HepG2 (cell line): ENCODE data around the gene PNLDC1. TPM values are rescaled to one million over a fixed set of nuclear protein-coding genes. Genes with fewer than 3 reads are reported as not detected.

Source experiments
- BCL6 ChIP-seq: IDR thresholded peaks from 2 replicates; pipeline ENCODE4 v1.6.1; 2016; ENCODE audit warnings: missing genetic modification reagents, missing compliant biosample characterization
- BRD4 ChIP-seq: sonication (generic); formaldehyde crosslinking; IDR thresholded peaks from 2 replicates; pipeline ENCODE4 v1.4.0; 2020; ENCODE audit warnings: missing genetic modification reagents
- CREB1 ChIP-seq, 2 experiments: fragments of 450-650 bp in 1 of 2; IDR thresholded peaks; 2 replicates each; pipeline ENCODE4 v1.6.1; 2016 to 2017; ENCODE audit warnings: control low read depth in 1 of 2, mild to moderate bottlenecking in 1 of 2, missing compliant biosample characterization in 1 of 2, missing genetic modification characterization in 1 of 2
- MYC ChIP-seq: sonication (generic); formaldehyde crosslinking; IDR thresholded peaks from 2 replicates; pipeline ENCODE4 v1.9.0; 2021; ENCODE audit warnings: missing genetic modification reagents, borderline replicate concordance
- NONO ChIP-seq, 2 experiments: fragments of 450-650 bp in 1 of 2; sonication (generic) in 1 of 2; formaldehyde crosslinking in 1 of 2; IDR thresholded peaks in 1 of 2; conservative IDR thresholded peaks in 1 of 2; 2 replicates each; pipeline versions ENCODE4 v1.6.1 to v1.8.0; 2017 to 2022; ENCODE audit warnings: mild to moderate bottlenecking in 1 of 2, missing genetic modification reagents in 1 of 2, moderate library complexity in 1 of 2
- PHF21A ChIP-seq: sonication (generic); formaldehyde crosslinking; IDR thresholded peaks from 2 replicates; pipeline ENCODE4 v1.5.0; 2020; ENCODE audit warnings: mild to moderate bottlenecking, missing genetic modification reagents
- SKI ChIP-seq: fragments of 450-650 bp; IDR thresholded peaks from one replicate; pipeline ENCODE4 v1.6.1; 2018; ENCODE audit warnings: mild to moderate bottlenecking; ENCODE audit not compliant: partially characterized antibody
- SOX6 ChIP-seq, 2 experiments: fragments of 450-650 bp in 1 of 2; sonication (generic) in 1 of 2; formaldehyde crosslinking in 1 of 2; IDR thresholded peaks; 2 replicates each; pipeline versions ENCODE4 v1.4.0 to v1.6.1; 2017 to 2020; ENCODE audit warnings: antibody characterized with exemption in 1 of 2, mild to moderate bottlenecking in 1 of 2, missing genetic modification reagents in 1 of 2
- SP5 ChIP-seq: IDR thresholded peaks from 2 replicates; pipeline ENCODE4 v1.6.1; 2016; ENCODE audit warnings: low read depth, borderline replicate concordance
- STAT5B ChIP-seq: sonication (generic); formaldehyde crosslinking; IDR thresholded peaks from 2 replicates; pipeline ENCODE4 v1.4.0; 2020; ENCODE audit warnings: missing genetic modification reagents
- TARDBP ChIP-seq: sonication (generic); formaldehyde crosslinking; IDR thresholded peaks from 2 replicates; pipeline ENCODE4 v1.8.0; 2022; ENCODE audit warnings: mild to moderate bottlenecking, missing genetic modification reagents
- ZKSCAN1 ChIP-seq: fragments of 150-350 bp; IDR thresholded peaks from 2 replicates; pipeline ENCODE4 v1.6.1; 2014; ENCODE audit warnings: low read length
- ZNF232 ChIP-seq: sonication (generic); formaldehyde crosslinking; IDR thresholded peaks from 2 replicates; pipeline ENCODE4 v1.4.0; 2020; ENCODE audit warnings: missing genetic modification reagents, borderline replicate concordance
- ZNF292 ChIP-seq: sonication (generic); formaldehyde crosslinking; IDR thresholded peaks from 2 replicates; pipeline ENCODE4 v1.8.1; 2022; ENCODE audit warnings: mild to moderate bottlenecking, low read depth, missing genetic modification reagents, borderline replicate concordance
- polyA plus RNA-seq, 8 experiments: library from polyadenylated mRNA; depleted of rRNA in 3 of 8; stranded (reverse) in 7 of 8; unstranded in 1 of 8; fragments of >200 nt; fragmentation: Illumina TruSeq in 4 of 8; extraction: Trizol in 4 of 8; gene quantifications; 2 replicates each; pipeline versions ENCODE4 v1.2.1 to v1.2.3, GENCODE V29; 2011 to 2016; ENCODE audit warnings: low read depth in 4 of 8, missing spikeins in 1 of 8, mixed read lengths in 1 of 8; ENCODE audit not compliant: insufficient read depth in 1 of 8
- total RNA-seq, 5 experiments: library from RNA; depleted of rRNA; stranded (reverse); fragments of >200 nt; fragmentation: Illumina TruSeq; extraction: Trizol; gene quantifications; 2 replicates each; pipeline ENCODE4 v1.2.3, GENCODE V29; 2016; ENCODE audit warnings: low read depth in 1 of 5
- TF ChIP-seq, protein P1 (sequence below): sonication (generic); formaldehyde crosslinking; IDR thresholded peaks from 2 replicates; pipeline ENCODE4 v1.4.0; 2020; ENCODE audit warnings: missing genetic modification reagents, borderline replicate concordance
- TF ChIP-seq, protein P2 (sequence below): sonication (generic); formaldehyde crosslinking; conservative IDR thresholded peaks from 2 replicates; pipeline ENCODE4 v1.4.0; 2020; ENCODE audit warnings: missing genetic modification reagents
- TF ChIP-seq, protein P3 (sequence below): sonication (generic); formaldehyde crosslinking; IDR thresholded peaks from 2 replicates; pipeline ENCODE4 v1.4.0; 2020; ENCODE audit warnings: missing genetic modification reagents, borderline replicate concordance
- TF ChIP-seq, protein P4 (sequence below): sonication (generic); formaldehyde crosslinking; IDR thresholded peaks from 2 replicates; pipeline ENCODE4 v1.9.0; 2022; ENCODE audit warnings: missing genetic modification reagents, mild to moderate bottlenecking, borderline replicate concordance

PNLDC1 gene
- total and polyA plus RNA-seq, 2 of the 13 experiments (the other 11 are each of a cell fraction or from before 2014, with no cell fraction given), result not detected

DNA sequence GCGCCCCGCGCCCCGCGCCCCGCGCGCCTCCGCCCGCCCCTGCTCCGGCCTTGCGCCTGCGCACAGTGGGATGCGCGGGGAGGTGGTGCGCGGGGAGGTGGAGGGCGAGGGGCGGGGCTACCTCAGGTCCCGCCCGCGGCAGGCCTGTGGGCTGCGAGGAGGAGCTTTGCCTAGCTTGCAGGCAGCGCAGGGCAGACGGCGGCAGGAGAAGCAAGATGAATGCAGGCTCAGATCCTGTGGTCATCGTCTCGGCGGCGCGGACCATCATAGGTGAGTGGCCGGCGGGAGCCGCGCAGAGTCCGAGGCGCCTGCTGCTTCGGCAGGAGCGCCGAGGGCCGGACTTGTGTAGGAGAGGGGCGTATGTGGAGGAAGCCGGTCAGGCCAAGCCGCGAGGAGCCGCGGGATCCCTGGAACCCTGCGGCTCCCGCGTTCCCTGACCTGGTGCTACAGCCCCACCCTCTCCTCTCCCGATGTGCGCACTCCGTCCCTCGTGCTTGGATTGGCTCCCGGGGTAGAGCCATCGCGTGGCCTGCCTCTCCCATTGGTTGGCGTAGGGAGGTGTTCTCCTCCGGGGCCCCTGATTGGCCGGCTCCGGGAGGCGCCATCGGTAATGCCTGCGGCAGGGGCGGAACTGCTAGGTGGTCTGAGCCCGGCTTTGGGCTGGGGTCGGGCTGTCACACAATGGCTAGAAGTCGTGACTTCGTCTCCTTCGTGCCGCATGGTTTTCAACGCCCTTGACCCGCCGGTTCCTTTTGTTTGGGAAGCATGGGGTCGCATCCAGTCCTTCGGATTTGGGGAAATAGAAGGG is 38.0 kb upstream of the PNLDC1 start, which contains the start of gene ACAT2 (continued):
- TF ChIP-seq SP5 (CRISPR knock-in tag) (peak; percentile 55; the same call in 1 of the 2 replicates), CREB1 (IDR thresholded peaks at IDR 0.05) (peak; percentile 89), CREB1 (CRISPR knock-in tag; IDR thresholded peaks at IDR 0.05) (peak; percentile 95), TARDBP (CRISPR knock-in tag) (peak; percentile 62), ZNF232 (CRISPR knock-in tag) (peak; percentile 77; the same call in 1 of the 2 replicates), ZKSCAN1 (no peak), MYC (CRISPR knock-in tag) (peak; percentile 91), NONO (IDR thresholded peaks at IDR 0.05) (no peak), NONO (CRISPR knock-in tag; conservative IDR thresholded peaks at IDR 0.05) (peak; percentile 6; the same call in 1 of the 2 replicates), PHF21A (CRISPR knock-in tag) (peak; percentile 95), STAT5B (0 out of 2 replicates have a peak, but pooled peaks have one; percentile 92), ZNF292 (CRISPR knock-in tag) (peak; percentile 95), SOX6 (IDR thresholded peaks at IDR 0.05) (no peak), SOX6 (CRISPR knock-in tag; IDR thresholded peaks at IDR 0.05) (peak; percentile 83), SKI (peak; percentile 15), BCL6 (CRISPR knock-in tag) (no peak), BRD4 (CRISPR knock-in tag) (peak; percentile 60; the same call in 1 of the 2 replicates)
- TF ChIP-seq, protein P1, sequence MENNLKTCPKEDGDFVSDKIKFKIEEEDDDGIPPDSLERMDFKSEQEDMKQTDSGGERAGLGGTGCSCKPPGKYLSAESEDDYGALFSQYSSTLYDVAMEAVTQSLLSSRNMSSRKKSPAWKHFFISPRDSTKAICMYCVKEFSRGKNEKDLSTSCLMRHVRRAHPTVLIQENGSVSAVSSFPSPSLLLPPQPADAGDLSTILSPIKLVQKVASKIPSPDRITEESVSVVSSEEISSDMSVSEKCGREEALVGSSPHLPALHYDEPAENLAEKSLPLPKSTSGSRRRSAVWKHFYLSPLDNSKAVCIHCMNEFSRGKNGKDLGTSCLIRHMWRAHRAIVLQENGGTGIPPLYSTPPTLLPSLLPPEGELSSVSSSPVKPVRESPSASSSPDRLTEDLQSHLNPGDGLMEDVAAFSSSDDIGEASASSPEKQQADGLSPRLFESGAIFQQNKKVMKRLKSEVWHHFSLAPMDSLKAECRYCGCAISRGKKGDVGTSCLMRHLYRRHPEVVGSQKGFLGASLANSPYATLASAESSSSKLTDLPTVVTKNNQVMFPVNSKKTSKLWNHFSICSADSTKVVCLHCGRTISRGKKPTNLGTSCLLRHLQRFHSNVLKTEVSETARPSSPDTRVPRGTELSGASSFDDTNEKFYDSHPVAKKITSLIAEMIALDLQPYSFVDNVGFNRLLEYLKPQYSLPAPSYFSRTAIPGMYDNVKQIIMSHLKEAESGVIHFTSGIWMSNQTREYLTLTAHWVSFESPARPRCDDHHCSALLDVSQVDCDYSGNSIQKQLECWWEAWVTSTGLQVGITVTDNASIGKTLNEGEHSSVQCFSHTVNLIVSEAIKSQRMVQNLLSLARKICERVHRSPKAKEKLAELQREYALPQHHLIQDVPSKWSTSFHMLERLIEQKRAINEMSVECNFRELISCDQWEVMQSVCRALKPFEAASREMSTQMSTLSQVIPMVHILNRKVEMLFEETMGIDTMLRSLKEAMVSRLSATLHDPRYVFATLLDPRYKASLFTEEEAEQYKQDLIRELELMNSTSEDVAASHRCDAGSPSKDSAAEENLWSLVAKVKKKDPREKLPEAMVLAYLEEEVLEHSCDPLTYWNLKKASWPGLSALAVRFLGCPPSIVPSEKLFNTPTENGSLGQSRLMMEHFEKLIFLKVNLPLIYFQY (CRISPR knock-in tag), result peak; percentile 11; the same call in 1 of the 2 replicates
- TF ChIP-seq, protein P2, sequence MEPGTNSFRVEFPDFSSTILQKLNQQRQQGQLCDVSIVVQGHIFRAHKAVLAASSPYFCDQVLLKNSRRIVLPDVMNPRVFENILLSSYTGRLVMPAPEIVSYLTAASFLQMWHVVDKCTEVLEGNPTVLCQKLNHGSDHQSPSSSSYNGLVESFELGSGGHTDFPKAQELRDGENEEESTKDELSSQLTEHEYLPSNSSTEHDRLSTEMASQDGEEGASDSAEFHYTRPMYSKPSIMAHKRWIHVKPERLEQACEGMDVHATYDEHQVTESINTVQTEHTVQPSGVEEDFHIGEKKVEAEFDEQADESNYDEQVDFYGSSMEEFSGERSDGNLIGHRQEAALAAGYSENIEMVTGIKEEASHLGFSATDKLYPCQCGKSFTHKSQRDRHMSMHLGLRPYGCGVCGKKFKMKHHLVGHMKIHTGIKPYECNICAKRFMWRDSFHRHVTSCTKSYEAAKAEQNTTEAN (CRISPR knock-in tag), result 0 out of 2 replicates have a peak, but pooled peaks have one; percentile 54
- TF ChIP-seq, protein P3, sequence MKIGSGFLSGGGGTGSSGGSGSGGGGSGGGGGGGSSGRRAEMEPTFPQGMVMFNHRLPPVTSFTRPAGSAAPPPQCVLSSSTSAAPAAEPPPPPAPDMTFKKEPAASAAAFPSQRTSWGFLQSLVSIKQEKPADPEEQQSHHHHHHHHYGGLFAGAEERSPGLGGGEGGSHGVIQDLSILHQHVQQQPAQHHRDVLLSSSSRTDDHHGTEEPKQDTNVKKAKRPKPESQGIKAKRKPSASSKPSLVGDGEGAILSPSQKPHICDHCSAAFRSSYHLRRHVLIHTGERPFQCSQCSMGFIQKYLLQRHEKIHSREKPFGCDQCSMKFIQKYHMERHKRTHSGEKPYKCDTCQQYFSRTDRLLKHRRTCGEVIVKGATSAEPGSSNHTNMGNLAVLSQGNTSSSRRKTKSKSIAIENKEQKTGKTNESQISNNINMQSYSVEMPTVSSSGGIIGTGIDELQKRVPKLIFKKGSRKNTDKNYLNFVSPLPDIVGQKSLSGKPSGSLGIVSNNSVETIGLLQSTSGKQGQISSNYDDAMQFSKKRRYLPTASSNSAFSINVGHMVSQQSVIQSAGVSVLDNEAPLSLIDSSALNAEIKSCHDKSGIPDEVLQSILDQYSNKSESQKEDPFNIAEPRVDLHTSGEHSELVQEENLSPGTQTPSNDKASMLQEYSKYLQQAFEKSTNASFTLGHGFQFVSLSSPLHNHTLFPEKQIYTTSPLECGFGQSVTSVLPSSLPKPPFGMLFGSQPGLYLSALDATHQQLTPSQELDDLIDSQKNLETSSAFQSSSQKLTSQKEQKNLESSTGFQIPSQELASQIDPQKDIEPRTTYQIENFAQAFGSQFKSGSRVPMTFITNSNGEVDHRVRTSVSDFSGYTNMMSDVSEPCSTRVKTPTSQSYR (CRISPR knock-in tag), result no peak
- TF ChIP-seq, protein P4, sequence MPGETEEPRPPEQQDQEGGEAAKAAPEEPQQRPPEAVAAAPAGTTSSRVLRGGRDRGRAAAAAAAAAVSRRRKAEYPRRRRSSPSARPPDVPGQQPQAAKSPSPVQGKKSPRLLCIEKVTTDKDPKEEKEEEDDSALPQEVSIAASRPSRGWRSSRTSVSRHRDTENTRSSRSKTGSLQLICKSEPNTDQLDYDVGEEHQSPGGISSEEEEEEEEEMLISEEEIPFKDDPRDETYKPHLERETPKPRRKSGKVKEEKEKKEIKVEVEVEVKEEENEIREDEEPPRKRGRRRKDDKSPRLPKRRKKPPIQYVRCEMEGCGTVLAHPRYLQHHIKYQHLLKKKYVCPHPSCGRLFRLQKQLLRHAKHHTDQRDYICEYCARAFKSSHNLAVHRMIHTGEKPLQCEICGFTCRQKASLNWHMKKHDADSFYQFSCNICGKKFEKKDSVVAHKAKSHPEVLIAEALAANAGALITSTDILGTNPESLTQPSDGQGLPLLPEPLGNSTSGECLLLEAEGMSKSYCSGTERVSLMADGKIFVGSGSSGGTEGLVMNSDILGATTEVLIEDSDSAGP (CRISPR knock-in tag), result peak; percentile 96
